ENCODE data around the gene ELK1.

GRCh38 chrX:47597222-47597621, 53.1 kb downstream of the ELK1 start:
- no peak for TF ChIP-seq CTCF (optimal IDR thresholded peaks at IDR 0.05 in 1 of 3, IDR thresholded peaks at IDR 0.05 in 1 of 3, conservative IDR thresholded peaks at IDR 0.05 in 1 of 3; ENCODE audit: extremely low read depth in 1 of 3, insufficient read depth in 2 of 3, low read length in 3 of 3)
- no peak for TF ChIP-seq EZH2 (IDR thresholded peaks at IDR 0.05; ENCODE audit: low read length)
